Non-pigmented ciliary epithelial cell (primary cell): ENCODE data around the gene LRTM1.

ENCODE experiments used
- DNase-seq: peaks from one replicate; pipeline ENCODE4 v3.0.0-alpha.2; 2010; ENCODE audit warnings: low read depth

The LRTM1 gene

DNA sequence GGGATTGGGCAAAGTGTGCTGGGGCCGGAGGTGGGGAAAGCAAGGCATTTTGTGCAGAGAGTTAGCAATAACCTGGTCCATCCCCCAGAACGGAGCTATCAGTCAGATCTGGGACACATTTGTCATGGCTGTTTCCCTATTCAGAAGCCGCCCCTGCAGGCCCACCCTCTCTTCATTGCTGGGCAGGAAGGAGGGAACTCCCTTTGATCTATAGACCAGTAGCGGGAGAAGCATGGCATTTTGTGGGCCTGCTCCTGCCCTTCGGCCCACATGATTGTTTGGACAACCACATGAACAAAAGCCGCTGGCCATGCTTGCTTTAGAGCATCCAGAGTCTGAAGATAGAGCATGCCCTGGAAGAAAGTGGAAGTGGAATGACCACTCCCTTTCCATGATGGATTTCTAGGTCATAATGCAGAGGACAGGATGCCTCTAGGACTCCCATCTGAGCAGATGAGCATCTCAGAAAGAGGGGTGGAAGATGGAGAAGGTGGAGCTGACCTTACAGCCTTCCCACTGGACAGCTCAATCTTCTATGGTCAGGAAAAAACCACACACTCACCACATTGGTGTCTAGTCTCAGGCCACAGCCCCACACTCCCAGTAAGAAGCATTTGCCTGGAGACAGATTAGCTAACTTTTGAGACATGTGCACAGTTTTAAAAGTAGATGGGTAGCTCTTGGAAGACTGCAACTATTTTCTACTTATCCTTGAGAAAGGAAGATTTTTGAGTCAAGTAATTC is 11.9 kb upstream of the LRTM1 start:
- DNase-seq = no peak

DNA sequence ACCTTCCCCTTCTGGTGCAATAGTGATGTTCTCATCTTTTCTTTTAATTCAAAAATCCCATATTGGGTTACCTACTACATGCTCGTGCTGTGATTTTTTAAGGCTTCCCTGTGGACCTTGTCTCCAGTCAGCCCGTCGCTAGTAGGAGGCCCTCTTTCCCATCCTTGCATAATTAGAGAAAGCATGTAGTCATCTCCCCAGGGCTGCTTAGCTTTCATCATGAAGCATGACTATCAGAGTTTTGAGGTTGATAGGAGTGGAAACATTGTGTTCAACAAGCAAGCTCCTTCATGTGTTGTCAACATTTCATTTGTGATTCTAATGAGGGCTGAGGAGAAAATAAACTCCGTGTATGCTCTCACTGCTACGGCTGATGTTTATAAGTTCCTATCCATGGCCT is 8.7 kb upstream of the LRTM1 start:
- DNase-seq = no peak

GRCh38 chr3:54935869-54936268 is 8.0 kb upstream of the LRTM1 start:
- no peak for DNase-seq

DNA sequence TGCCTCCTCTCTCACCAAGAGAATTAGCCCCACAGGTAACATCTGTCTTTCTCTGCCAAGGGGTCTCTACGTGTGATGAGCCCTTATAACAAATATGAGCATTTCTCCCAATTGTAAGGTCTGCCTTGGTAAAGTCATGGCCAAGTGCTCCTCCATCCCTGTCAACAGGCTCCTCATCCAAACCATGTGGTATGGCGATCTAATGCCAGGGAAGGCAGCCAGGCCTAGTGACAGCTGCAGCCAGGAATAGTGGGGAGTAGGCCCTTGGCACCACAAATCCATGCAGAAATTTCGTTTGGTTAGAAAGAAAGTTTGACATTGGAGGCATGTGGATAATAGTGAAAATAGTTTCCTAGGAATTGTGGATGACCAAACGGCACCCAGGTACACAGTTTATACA is 4.7 kb upstream of the LRTM1 start:
- DNase-seq = no peak

GRCh38 chr3:54931182-54931581 is 3.3 kb upstream of the LRTM1 start:
- no peak for DNase-seq

DNA sequence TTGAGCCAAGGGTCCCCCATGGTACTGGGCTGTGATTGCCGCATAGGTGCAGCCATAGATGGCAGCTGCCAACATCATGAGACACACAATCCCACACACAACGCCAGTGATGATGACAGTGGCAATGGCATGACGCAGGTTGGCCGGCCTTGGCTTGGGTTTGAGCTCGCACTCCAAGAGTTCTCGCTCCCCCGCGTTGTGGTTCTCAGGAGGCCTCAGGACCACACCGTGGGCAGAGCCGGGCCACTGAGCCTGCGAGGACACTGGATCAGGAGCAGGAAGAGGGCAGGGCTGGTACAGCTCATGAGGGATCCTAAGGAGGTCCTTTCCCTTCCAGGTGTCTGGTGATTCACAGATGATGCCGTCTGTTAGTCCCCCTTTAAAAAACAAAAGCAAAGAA is 9.3 kb downstream of the LRTM1 start:
- DNase-seq = no peak

GRCh38 chr3:54917862-54918261 is 10.0 kb downstream of the LRTM1 start:
- DNase-seq = no peak

DNA sequence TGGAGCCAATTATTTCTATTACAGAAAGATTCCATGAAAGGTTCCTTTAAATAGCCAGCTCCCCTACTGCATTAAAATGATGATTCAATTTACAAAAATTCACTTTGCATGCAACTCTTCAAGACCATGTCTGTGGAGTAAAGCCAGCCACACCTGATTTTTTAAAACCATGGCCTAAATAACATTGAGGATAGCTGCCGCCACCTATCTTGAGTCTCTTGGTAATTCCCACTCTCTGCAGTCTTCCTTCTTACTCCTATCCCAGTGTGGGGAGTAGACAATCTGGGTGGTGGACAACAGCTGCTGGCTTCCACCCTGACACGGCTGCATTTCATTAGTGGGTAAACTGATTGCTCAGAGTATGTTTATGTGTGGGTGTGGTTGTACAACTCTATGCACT is 10.7 kb downstream of the LRTM1 start:
- no peak for DNase-seq

- DNase-seq = no peak
Observed at GRCh38 chr3:54916732-54917131, 11.1 kb downstream of the LRTM1 start.

- DNase-seq = no peak
Observed at GRCh38 chr3:54915976-54916375, 11.9 kb downstream of the LRTM1 start.

GRCh38 chr3:54915181-54915580 is 12.7 kb downstream of the LRTM1 start:
- DNase-seq = no peak

GRCh38 chr3:54914180-54914579 is 13.7 kb downstream of the LRTM1 start:
- no peak for DNase-seq

- DNase-seq = no peak
Observed at GRCh38 chr3:54909191-54909590, 18.7 kb downstream of the LRTM1 start.

- no peak for DNase-seq
Observed at GRCh38 chr3:54906763-54907162, 21.1 kb downstream of the LRTM1 start.

DNA sequence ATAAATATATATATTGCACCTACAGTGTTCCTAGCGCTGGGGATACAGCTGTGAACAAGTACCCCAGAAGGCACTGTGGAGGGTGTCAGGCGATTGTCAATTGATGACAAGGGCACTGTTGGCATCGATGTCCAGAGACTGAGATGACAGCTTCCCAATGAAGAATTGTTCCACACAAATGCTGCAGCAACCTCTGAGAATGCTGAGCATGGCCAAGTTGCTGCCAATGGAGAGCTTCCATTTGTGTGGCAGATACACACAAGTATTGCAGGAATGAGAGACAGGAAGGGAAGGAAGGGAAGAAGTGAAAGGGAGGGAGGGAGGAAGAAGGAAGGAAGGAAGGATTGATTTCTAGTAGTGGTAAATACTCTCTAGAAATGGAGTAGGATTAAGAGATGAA is 21.9 kb downstream of the LRTM1 start:
- DNase-seq = no peak

- no peak for DNase-seq
Observed at GRCh38 chr3:54905261-54905888, 22.5 kb downstream of the LRTM1 start.

- DNase-seq = no peak
Observed at GRCh38 chr3:54901906-54902685, 25.8 kb downstream of the LRTM1 start.

GRCh38 chr3:54900838-54901591 is 26.8 kb downstream of the LRTM1 start:
- DNase-seq = no peak

DNA sequence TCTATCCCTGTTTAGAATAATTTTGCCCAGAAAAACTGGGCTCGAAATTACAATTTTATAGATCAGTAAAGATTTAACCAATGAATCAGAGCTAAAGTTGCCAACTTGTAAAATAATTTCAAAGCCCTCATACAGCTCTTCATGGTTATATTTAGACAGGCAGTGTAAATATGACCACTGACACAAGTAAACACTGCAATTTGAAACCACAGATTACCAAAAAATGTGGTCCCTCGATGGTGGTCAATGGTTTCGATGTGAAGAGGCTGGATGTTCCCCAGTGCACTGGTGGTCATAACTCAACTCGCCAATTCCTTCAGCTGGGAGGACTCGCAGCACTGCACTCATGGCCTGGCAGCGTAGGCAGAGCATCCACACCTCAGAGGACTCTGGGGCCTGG is 28.6 kb downstream of the LRTM1 start:
- no peak for DNase-seq

DNA sequence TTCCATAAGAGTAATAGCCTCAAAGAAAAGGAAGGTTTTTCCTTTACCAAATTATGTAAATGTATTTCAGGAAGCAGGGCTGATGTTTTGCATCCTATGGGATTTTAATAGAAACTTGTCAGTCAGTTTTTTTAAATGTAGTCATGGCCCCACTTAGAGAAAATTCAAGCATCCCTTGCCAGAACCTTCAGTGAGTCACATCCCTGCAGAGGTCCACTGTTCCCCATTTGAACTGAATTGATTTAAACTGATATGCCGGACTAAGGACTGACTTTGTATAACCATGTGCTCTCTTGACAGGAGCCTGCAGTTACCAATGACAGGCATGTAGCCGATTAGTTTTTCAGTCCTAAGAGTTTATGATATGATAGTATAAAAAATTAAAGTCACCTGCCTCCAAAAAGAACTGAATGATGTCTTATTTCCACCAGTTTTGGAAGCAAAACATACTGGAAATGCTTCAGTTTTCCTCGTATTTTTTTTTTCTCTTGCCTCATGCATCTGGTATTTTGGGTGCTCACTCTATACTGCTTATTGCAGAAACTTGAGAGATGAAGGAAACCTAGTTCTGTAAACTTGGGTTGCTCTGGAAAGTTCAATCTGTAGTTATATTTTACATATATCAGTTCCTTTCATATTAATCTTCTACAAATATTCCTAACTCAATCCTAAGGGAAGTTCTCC is 30.7 kb downstream of the LRTM1 start:
- DNase-seq = no peak

GRCh38 chr3:54895613-54896012 is 32.2 kb downstream of the LRTM1 start:
- no peak for DNase-seq

DNA sequence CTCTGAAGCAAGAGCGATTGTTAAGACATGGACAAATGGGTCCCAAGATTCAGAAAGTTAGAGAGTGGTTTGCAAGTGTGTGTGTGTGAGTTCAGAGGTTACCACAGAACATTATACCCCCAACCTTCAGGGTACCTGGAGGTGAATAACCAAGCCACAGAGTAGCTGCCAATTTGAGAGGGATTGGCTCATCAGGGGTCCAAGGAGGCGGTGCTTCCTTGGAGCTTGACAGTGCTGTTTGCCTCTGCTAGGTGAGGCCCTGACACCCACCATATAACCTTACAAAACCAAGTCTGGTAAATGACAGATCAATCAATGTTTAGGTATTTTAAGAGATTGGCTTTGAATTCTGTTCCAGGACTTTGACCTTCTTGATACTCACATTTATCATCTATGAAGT is 35.7 kb downstream of the LRTM1 start:
- DNase-seq = no peak
